ENCODE results near the gene SCGB1C1. TPM values are rescaled to one million over a fixed set of nuclear protein-coding genes. Genes with fewer than 3 reads are reported as not detected.

SCGB1C1 gene
- total and polyA plus RNA-seq, 9 of the 15 experiments (the other 6 are each of a cell fraction or from before 2014, with no cell fraction given), result not detected

Small RNA genes within 50 kb of the gene (small RNA-seq; reads per million reads assigned to genes)
- not detected for gene RNU6-447P

Other genes starting within 250 kb of the SCGB1C1 start
Only the 7 nearest of the 14 such genes appear.
- 18.3 and 26.8 TPM in 2 replicates for gene BET1L, start 14.3 kb downstream of the SCGB1C1 start, total RNA-seq (2014; rRNA removed)
- 12.6 and 18.8 TPM in 2 replicates for gene BET1L, start 14.3 kb downstream of the SCGB1C1 start, total RNA-seq (2014; rRNA removed; fragmentation: Illumina TruSeq; extraction: Trizol)
- 19.9 and 21.3 TPM in 2 replicates for gene BET1L, start 14.3 kb downstream of the SCGB1C1 start, total RNA-seq (2015; rRNA removed; fragmentation: Illumina TruSeq; extraction: Trizol)
- gene BET1L, start 14.3 kb downstream of the SCGB1C1 start, total RNA-seq (2021), result 55.9 and 59.7 TPM in 2 replicates
- 69.1 and 111 TPM in 2 replicates for gene BET1L, start 14.3 kb downstream of the SCGB1C1 start, polyA plus RNA-seq (2011; rRNA removed)
- 65.3 and 66.3 TPM in 2 replicates for gene BET1L, start 14.3 kb downstream of the SCGB1C1 start, polyA plus RNA-seq (2014; fragmentation: Illumina TruSeq; extraction: Trizol)
- gene BET1L, start 14.3 kb downstream of the SCGB1C1 start, polyA plus RNA-seq (2014; fragmentation: Nextera tagmentation; extraction: Ambion mirVana), result 10 to 100 TPM in 1 of 2 experiments, 1 to 10 TPM in 1; 9.9 to 12.1 TPM
- gene BET1L, start 14.3 kb downstream of the SCGB1C1 start, polyA plus RNA-seq (2014; rRNA removed), result 41.1 and 49.5 TPM in 2 replicates
- gene RIC8A, start 14.6 kb downstream of the SCGB1C1 start, total RNA-seq (2014; rRNA removed), result 92.6 and 135 TPM in 2 replicates
- 43.5 and 50.6 TPM in 2 replicates for gene RIC8A, start 14.6 kb downstream of the SCGB1C1 start, total RNA-seq (2014; rRNA removed; fragmentation: Illumina TruSeq; extraction: Trizol)
- 85.8 and 86.3 TPM in 2 replicates for gene RIC8A, start 14.6 kb downstream of the SCGB1C1 start, total RNA-seq (2015; rRNA removed; fragmentation: Illumina TruSeq; extraction: Trizol)
- gene RIC8A, start 14.6 kb downstream of the SCGB1C1 start, total RNA-seq (2021), result 103 and 108 TPM in 2 replicates
- 72.1 and 81.8 TPM in 2 replicates for gene RIC8A, start 14.6 kb downstream of the SCGB1C1 start, polyA plus RNA-seq (2011; rRNA removed)
- gene RIC8A, start 14.6 kb downstream of the SCGB1C1 start, polyA plus RNA-seq (2014; fragmentation: Illumina TruSeq; extraction: Trizol), result 88.1 and 93.2 TPM in 2 replicates
- gene RIC8A, start 14.6 kb downstream of the SCGB1C1 start, polyA plus RNA-seq (2014; fragmentation: Nextera tagmentation; extraction: Ambion mirVana), result 10 to 100 TPM; 10.7 to 13.6 TPM
- gene RIC8A, start 14.6 kb downstream of the SCGB1C1 start, polyA plus RNA-seq (2014; rRNA removed), result 69.6 and 109 TPM in 2 replicates
- gene SIRT3, start 43.3 kb downstream of the SCGB1C1 start, total RNA-seq (2014; rRNA removed), result 13.3 and 14.5 TPM in 2 replicates
- 8.6 and 8.7 TPM in 2 replicates for gene SIRT3, start 43.3 kb downstream of the SCGB1C1 start, total RNA-seq (2014; rRNA removed; fragmentation: Illumina TruSeq; extraction: Trizol)
- gene SIRT3, start 43.3 kb downstream of the SCGB1C1 start, total RNA-seq (2015; rRNA removed; fragmentation: Illumina TruSeq; extraction: Trizol), result 8.2 and 10.0 TPM in 2 replicates
- 14.9 and 15.2 TPM in 2 replicates for gene SIRT3, start 43.3 kb downstream of the SCGB1C1 start, total RNA-seq (2021)
- gene SIRT3, start 43.3 kb downstream of the SCGB1C1 start, polyA plus RNA-seq (2011; rRNA removed), result 21.0 and 21.2 TPM in 2 replicates
- gene SIRT3, start 43.3 kb downstream of the SCGB1C1 start, polyA plus RNA-seq (2014; fragmentation: Illumina TruSeq; extraction: Trizol), result 18.4 and 20.5 TPM in 2 replicates
- 1 to 10 TPM; 1.9 to 2.9 TPM for gene SIRT3, start 43.3 kb downstream of the SCGB1C1 start, polyA plus RNA-seq (2014; fragmentation: Nextera tagmentation; extraction: Ambion mirVana)
- gene SIRT3, start 43.3 kb downstream of the SCGB1C1 start, polyA plus RNA-seq (2014; rRNA removed), result 23.8 and 27.5 TPM in 2 replicates
- 279 and 309 TPM in 2 replicates for gene PSMD13, start 43.9 kb downstream of the SCGB1C1 start, total RNA-seq (2014; rRNA removed)
- gene PSMD13, start 43.9 kb downstream of the SCGB1C1 start, total RNA-seq (2014; rRNA removed; fragmentation: Illumina TruSeq; extraction: Trizol), result 199 and 209 TPM in 2 replicates
- gene PSMD13, start 43.9 kb downstream of the SCGB1C1 start, total RNA-seq (2015; rRNA removed; fragmentation: Illumina TruSeq; extraction: Trizol), result 176 and 185 TPM in 2 replicates
- gene PSMD13, start 43.9 kb downstream of the SCGB1C1 start, total RNA-seq (2021), result 236 and 254 TPM in 2 replicates
- 225 and 267 TPM in 2 replicates for gene PSMD13, start 43.9 kb downstream of the SCGB1C1 start, polyA plus RNA-seq (2011; rRNA removed)
- 225 and 237 TPM in 2 replicates for gene PSMD13, start 43.9 kb downstream of the SCGB1C1 start, polyA plus RNA-seq (2014; fragmentation: Illumina TruSeq; extraction: Trizol)
- gene PSMD13, start 43.9 kb downstream of the SCGB1C1 start, polyA plus RNA-seq (2014; fragmentation: Nextera tagmentation; extraction: Ambion mirVana), result 100 to 1,000 TPM; 370 to 383 TPM
- gene PSMD13, start 43.9 kb downstream of the SCGB1C1 start, polyA plus RNA-seq (2014; rRNA removed), result 292 and 304 TPM in 2 replicates
- gene NLRP6, start 85.3 kb downstream of the SCGB1C1 start, total RNA-seq (2014; rRNA removed), result 0.08 and 0.14 TPM in 2 replicates
- gene NLRP6, start 85.3 kb downstream of the SCGB1C1 start, total RNA-seq (2014; rRNA removed; fragmentation: Illumina TruSeq; extraction: Trizol), result not detected in 2 replicates
- gene NLRP6, start 85.3 kb downstream of the SCGB1C1 start, total RNA-seq (2015; rRNA removed; fragmentation: Illumina TruSeq; extraction: Trizol), result not detected in 2 replicates
- 0.18 TPM in 1 of 2 replicates, not detected in the other for gene NLRP6, start 85.3 kb downstream of the SCGB1C1 start, total RNA-seq (2021)
- 0.03 TPM in 1 of 2 replicates, not detected in the other for gene NLRP6, start 85.3 kb downstream of the SCGB1C1 start, polyA plus RNA-seq (2011; rRNA removed)
- gene NLRP6, start 85.3 kb downstream of the SCGB1C1 start, polyA plus RNA-seq (2014; fragmentation: Illumina TruSeq; extraction: Trizol), result not detected in 2 replicates
- not detected for gene NLRP6, start 85.3 kb downstream of the SCGB1C1 start, polyA plus RNA-seq (2014; fragmentation: Nextera tagmentation; extraction: Ambion mirVana)
- 0.15 and 0.16 TPM in 2 replicates for gene NLRP6, start 85.3 kb downstream of the SCGB1C1 start, polyA plus RNA-seq (2014; rRNA removed)
- 25.7 and 34.3 TPM in 2 replicates for gene PGGHG, start 96.0 kb downstream of the SCGB1C1 start, total RNA-seq (2014; rRNA removed)
- gene PGGHG, start 96.0 kb downstream of the SCGB1C1 start, total RNA-seq (2014; rRNA removed; fragmentation: Illumina TruSeq; extraction: Trizol), result 3.3 and 5.1 TPM in 2 replicates
- gene PGGHG, start 96.0 kb downstream of the SCGB1C1 start, total RNA-seq (2015; rRNA removed; fragmentation: Illumina TruSeq; extraction: Trizol), result 13.8 and 15.2 TPM in 2 replicates
- gene PGGHG, start 96.0 kb downstream of the SCGB1C1 start, total RNA-seq (2021), result 55.9 and 73.1 TPM in 2 replicates
- gene PGGHG, start 96.0 kb downstream of the SCGB1C1 start, polyA plus RNA-seq (2011; rRNA removed), result 18.1 and 48.0 TPM in 2 replicates
- gene PGGHG, start 96.0 kb downstream of the SCGB1C1 start, polyA plus RNA-seq (2014; fragmentation: Illumina TruSeq; extraction: Trizol), result 18.3 and 23.2 TPM in 2 replicates
- gene PGGHG, start 96.0 kb downstream of the SCGB1C1 start, polyA plus RNA-seq (2014; fragmentation: Nextera tagmentation; extraction: Ambion mirVana), result under 1 TPM; 0.38 to 0.84 TPM
- gene PGGHG, start 96.0 kb downstream of the SCGB1C1 start, polyA plus RNA-seq (2014; rRNA removed), result 74.2 and 85.1 TPM in 2 replicates
- gene IFITM5, start 106.4 kb downstream of the SCGB1C1 start, total RNA-seq (2014; rRNA removed), result not detected in 2 replicates
- not detected in 2 replicates for gene IFITM5, start 106.4 kb downstream of the SCGB1C1 start, total RNA-seq (2014; rRNA removed; fragmentation: Illumina TruSeq; extraction: Trizol)
- not detected in 2 replicates for gene IFITM5, start 106.4 kb downstream of the SCGB1C1 start, total RNA-seq (2015; rRNA removed; fragmentation: Illumina TruSeq; extraction: Trizol)
- not detected in 2 replicates for gene IFITM5, start 106.4 kb downstream of the SCGB1C1 start, total RNA-seq (2021)
- gene IFITM5, start 106.4 kb downstream of the SCGB1C1 start, polyA plus RNA-seq (2011; rRNA removed), result not detected in 2 replicates
- gene IFITM5, start 106.4 kb downstream of the SCGB1C1 start, polyA plus RNA-seq (2014; fragmentation: Illumina TruSeq; extraction: Trizol), result not detected in 2 replicates
- gene IFITM5, start 106.4 kb downstream of the SCGB1C1 start, polyA plus RNA-seq (2014; fragmentation: Nextera tagmentation; extraction: Ambion mirVana), result not detected
- 0.19 TPM in 1 of 2 replicates, not detected in the other for gene IFITM5, start 106.4 kb downstream of the SCGB1C1 start, polyA plus RNA-seq (2014; rRNA removed)

All from K562 (cell line).